SK-N-SH (cell line): ENCODE results near the gene CD164L2.
"Not testable (repeated sequence)": the region's sequence is repeated elsewhere in the genome, so short reads cannot be mapped to it uniquely, and the experiment has no call there.

ENCODE experiments used
- EP300 ChIP-seq, 2 experiments: IDR thresholded peaks; 2 replicates each; pipeline versions ENCODE4 v1.4.0 to v1.6.1; 2012; ENCODE audit warnings: borderline replicate concordance in 1 of 2, low read depth in 1 of 2, low read length in 1 of 2
- EZH2phosphoT487 ChIP-seq: fragments of 200-600 bp; sonication (generic); IDR thresholded peaks from 2 replicates; pipeline ENCODE4 v1.6.1; 2017; ENCODE audit warnings: low read depth, mixed run types, mild to moderate bottlenecking, antibody characterized with exemption, moderate library complexity, borderline replicate concordance
- GATA2 ChIP-seq: sonication (generic); formaldehyde crosslinking; IDR thresholded peaks from 2 replicates; pipeline ENCODE4 v1.5.0; 2020; ENCODE audit warnings: mild to moderate bottlenecking, missing genetic modification reagents
- RAD21 ChIP-seq: IDR thresholded peaks from 2 replicates; pipeline ENCODE4 v1.6.1; 2012; ENCODE audit warnings: mild to moderate bottlenecking, low read length
- TF ChIP-seq, protein P1 (sequence below): fragments of 200-600 bp; sonication (generic); IDR thresholded peaks from 2 replicates; pipeline ENCODE4 v1.6.1; 2017; ENCODE audit warnings: antibody characterized with exemption, mild to moderate bottlenecking, moderate library complexity

DNA sequence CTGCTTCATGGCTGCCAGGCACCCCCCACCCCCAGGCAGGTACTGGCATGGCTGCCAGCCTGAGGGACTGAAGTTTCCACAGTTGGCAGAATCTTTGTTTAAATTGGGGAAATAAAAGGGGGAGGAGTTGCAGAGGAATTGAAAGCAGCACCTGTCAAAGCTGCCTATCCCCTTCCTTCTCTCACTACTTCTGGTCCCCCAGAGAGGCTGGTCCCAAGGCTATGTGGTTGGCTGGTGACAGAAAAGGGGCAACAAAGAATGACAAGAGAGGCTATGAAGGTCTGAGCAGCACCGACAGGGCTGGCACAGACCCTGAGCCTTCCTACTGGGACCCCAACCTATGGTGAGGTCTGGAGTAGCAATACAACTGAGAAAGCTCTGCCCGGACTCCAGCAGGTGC is 23.7 kb upstream of the CD164L2 start:
- not testable (repeated sequence) for TF ChIP-seq EP300 (IDR thresholded peaks at IDR 0.05; ENCODE audit: borderline replicate concordance in 1 of 2, low read depth in 1 of 2, low read length in 1 of 2); GATA2 (CRISPR knock-in tag); EZH2phosphoT487; RAD21
- TF ChIP-seq, protein P1, sequence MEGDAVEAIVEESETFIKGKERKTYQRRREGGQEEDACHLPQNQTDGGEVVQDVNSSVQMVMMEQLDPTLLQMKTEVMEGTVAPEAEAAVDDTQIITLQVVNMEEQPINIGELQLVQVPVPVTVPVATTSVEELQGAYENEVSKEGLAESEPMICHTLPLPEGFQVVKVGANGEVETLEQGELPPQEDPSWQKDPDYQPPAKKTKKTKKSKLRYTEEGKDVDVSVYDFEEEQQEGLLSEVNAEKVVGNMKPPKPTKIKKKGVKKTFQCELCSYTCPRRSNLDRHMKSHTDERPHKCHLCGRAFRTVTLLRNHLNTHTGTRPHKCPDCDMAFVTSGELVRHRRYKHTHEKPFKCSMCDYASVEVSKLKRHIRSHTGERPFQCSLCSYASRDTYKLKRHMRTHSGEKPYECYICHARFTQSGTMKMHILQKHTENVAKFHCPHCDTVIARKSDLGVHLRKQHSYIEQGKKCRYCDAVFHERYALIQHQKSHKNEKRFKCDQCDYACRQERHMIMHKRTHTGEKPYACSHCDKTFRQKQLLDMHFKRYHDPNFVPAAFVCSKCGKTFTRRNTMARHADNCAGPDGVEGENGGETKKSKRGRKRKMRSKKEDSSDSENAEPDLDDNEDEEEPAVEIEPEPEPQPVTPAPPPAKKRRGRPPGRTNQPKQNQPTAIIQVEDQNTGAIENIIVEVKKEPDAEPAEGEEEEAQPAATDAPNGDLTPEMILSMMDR: not testable (repeated sequence)
